GM15510 (cell line): ENCODE results near the gene ZNF701.

Experiments
- POLR2A ChIP-seq: IDR thresholded peaks from 3 replicates; pipeline ENCODE4 v1.6.1; 2011; ENCODE audit warnings: borderline replicate concordance; ENCODE audit not compliant: insufficient read length; ENCODE audit errors: extremely low read depth

ZNF701 gene

DNA sequence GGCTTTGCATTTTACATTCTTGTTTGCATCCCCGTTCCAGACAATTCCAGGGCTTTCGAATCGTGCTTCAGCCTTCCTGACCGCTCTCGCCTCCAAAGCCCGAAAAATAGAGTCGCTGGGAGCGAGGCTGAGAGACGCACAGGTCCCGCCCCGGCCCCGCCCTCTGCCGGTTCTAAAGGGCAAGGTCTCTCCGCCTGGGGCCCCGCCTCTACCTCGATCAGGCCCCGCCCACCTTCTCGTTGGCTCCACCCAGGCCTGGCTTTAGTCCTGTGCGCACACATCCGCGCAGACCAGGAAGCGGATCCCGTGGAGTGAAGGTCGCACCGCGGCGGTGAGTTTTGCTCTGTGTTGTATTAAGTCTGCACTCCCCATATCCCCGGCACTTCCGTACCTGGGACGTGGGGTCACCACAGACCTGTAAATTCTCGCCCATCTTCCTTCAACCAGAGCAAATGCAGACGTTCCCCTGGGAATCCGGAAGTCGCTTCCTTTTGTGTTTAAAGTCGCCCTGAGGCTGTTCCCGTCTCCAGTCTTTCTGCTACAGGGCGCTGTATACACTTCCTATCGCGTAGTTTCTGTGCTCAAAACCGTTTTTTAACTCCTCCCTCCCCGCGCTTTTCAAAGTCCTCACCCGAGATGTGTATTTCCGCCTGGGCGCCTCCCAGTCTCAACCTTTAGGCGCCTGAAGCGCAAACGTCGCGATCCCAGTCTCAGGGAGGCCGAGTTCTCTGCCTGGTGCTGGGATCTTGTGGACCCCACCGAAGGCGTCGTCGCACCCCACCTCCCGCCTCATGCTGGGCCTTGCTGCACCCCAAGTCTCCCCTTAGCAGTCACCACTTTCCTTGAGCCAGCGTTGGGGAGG, at the start of gene ZNF701:
Gene ZNF701, plus strand, starts transcription at position 288 of the 862 bp plus-strand sequence. CDS start 3,861 bp downstream, outside the sequence.
- TF ChIP-seq POLR2A: peak; percentile 85

DNA sequence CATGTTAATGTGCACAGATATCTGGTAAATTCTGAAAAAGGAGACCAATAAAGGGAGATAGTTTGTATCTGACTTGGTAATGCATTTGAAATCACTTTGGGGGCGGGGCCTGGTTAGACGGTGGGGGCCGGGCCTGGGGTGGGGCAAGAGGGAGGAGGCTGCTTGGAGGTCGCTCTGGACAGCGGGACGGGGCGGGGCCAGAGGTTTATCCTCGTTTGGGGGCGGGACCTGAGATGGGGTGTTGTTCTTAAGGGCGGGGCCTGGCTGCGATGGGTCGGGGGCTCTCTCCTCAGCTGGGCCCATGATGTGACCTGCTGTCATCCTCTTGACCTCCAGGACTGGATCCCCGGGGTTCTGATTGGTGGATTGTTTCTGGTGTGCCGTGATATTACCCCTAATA, 47.5 kb upstream of the ZNF701 start:
- TF ChIP-seq POLR2A: no peak

DNA sequence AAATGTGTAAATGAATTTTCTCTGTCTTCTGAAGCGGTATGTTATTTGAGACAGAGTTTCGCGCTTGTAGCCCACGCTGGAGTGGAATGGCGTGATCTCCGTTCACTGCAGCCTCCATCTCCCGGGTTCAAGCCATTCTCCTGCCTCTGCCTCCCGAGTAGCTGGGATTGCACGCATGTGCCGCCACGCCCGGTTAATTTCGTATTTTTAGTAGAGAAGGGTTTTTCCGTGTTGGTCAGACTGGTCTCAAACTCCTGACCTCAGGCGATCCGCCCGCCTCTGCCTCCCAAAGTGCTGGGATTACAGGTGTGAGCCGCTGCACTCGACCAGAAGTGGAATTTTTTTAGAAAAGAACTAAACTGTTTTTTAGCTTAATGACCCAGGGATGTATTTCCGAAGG, 46.0 kb upstream of the ZNF701 start:
- TF ChIP-seq POLR2A: no peak

DNA sequence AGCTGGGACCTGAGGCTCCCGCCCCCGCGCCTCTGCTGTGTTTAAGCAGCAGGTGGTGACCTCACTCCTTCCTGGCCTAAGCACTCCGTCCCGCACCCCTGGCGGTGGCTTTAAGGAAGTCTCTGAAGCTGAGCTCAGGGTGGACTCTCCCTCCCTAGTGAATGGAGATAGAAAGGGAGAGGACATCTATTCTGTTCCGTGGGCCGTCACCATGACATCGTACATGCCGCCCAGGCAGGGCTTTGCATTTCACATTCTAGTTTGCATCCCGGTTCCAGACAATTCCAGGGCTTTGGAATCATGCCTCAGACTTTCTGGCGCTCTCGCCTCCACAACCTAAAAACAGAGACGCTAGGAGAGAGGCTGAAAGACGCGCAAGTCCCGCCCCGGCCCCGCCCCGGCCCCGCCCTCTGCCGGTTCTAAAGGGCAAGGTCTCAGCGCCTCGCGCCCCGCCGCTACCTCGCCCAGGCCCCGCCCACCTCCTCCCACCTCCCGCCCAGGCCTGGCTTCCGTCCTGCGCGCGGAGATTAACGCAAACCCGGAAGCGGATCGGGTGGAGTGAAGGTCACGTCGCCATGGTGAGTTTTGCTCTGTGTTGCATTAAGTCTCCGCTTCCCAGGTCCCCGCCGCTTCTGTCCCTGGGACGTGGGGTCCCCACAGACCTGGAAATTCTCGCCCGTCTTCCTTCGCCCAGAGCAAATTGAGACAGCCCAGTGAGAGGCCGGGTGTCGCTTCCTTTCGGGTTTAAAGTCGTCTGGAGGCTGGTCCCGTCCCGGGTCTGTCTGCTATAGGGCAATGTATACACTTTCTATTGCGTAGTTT, 42.7 kb upstream of the ZNF701 start, which contains the start of gene ZNF808:
Gene ZNF808, plus strand, starts transcription at position 535 of the 822 bp plus-strand sequence. CDS start 15,617 bp downstream, outside the sequence.
- peak; percentile 71 for TF ChIP-seq POLR2A

DNA sequence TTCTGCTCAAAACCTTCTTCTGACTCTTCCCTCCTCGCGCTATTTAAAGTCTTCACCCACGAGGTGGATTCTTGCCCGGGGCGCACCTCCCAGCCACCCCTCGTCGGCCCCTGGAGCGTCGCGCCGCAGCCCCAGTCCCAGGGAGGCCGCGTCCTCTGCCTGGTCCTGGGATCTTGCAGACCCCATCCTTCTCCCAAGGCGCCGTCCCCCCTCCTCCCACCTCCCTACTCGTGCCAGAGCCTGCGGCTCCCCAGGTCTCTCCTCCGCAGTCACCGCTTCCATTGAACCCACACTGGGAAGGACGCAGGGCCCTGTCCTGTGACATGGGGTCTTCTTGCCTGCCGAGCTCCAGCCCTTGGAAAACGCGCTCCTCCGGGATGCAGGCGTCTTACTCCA, 42.1 kb upstream of the ZNF701 start:
- no peak for TF ChIP-seq POLR2A

DNA sequence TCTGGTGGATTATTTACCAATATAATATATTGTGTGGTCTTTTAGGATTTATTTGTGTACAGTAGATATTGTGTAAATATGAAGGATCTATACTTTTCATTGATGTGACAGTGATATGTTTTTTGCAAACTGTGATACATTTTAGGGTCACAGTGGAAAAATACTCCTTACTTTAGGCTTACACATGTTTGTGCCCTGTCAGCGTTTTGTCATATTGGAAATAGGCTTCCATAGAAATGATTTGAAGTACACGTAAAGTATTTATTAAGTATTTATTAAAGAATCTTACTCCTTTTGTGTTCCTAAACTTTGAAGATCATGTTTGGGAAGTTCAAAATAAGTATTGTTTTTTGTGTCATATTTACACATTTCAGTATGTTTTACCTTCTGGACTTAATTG, 37.6 kb upstream of the ZNF701 start:
- no peak for TF ChIP-seq POLR2A

DNA sequence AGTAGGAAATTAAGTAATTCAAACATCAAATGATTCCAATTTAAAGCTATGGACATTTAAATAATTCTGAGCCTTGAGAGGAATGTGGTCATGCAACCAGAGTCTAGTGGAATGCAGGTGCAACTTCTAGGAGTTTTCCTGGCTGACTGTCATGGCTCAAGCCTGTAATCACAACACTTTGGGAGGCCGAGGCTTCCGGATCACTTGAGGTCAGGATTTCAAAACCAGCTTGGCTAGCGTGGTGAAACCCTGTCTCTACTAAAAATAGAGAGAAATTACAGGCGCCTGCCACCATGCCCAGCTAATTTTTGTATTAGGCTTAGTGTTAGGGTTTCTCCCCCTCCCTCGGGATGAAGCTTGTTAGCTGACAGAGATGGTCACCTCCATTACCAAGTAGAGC, 36.2 kb upstream of the ZNF701 start:
- no peak for TF ChIP-seq POLR2A

DNA sequence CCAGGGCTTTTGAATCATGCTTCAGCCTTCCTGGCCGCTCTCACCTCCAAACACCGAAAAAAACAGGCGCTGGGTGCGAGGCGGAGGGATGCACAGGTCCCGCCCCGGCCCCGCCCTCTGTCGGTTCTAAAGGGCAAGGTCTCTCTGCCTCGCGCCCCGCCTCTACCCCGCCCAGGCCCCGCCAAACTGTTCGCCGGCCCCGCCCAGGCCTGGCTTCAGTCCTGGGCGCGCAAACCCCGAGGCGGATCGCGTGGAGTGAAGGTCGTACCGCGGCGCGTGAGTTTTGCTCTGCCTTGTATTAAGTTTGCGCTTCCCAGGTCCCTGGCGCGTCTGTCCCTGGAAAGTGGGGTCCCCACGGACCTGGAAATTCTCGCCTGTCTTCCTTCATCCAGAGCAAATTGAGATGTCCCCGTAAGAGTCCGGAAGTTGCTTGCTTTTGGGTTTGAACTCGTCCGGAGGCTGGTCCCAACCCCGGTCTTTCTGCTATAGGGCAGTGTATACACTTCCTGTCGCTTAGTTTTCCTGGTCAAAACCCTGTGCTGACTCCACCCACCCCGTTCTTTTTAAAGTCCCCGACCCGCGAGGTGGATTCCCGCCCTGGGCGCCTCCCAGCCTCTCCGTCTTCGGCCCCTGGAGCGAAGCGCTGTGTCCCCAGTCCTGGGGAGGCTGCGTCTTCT, 34.2 kb upstream of the ZNF701 start:
- peak; percentile 77 for TF ChIP-seq POLR2A

DNA sequence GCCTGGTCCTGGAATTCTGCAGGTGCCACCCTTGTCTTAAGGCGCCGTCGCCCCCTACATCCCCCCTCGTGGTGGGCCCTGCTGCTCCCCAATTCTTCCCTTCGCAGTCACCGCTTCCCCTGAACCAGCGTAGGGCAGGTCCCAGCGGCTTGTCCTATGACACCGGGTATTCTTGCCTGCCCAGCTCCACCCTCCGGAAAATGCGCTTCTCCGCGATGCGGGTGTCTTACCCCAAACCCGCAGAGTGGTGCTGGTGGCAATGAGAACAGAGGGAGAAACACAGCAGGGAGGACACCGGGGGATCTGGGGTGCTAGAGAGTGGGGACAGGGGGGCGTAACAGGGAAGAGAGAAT, 33.7 kb upstream of the ZNF701 start:
- TF ChIP-seq POLR2A: no peak

DNA sequence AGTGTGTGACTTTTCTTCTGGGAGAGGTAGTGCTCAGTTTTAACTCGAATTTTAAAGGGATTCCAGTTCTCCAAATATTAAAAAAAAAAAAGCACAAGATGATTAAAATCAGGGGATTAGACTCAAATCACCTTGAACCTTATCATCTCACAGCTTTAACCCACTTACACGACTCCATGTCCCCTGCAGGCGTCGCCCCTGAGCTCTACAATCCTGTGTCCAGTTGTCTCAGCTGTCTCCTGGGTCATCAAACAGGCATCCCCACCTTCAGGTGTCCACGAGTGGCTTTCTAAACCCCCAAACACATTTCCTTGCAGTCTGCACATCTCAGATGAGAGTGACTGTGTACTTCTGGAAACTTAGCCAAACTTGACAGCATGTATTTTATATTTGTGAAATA, 28.5 kb upstream of the ZNF701 start:
- TF ChIP-seq POLR2A: no peak

DNA sequence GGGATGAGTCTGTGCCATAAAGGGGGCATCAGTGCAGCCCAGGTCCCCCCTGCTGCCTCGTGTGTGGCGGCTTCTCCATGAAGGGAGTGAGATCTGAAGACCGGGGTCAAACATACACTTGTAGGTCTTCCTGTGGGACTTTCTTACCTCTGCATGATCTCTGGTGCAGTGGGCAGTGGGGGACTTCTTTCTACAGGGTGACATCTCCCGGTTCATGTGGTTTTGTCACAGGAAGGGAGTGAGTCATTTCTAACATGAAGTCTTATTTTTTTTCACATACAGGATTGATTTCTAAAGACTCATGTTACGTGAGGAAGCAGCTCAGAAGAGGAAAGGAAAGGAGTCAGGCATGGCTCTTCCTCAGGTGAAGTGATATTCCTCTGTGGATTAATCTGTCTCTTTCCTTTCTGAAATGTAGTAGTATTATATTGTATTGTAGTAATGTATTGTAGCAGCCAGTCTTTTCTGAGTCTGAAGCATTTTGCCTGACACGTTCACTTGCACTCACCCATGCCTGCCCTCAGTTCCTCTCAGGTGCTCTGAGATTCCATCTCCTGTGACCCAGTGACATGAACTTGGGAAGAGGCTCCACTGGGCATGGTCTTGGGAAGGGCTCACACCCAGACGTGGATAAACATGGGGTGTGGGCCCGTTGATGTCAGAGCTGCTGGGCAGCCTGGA, 27.0 kb upstream of the ZNF701 start:
- TF ChIP-seq POLR2A: no peak

DNA sequence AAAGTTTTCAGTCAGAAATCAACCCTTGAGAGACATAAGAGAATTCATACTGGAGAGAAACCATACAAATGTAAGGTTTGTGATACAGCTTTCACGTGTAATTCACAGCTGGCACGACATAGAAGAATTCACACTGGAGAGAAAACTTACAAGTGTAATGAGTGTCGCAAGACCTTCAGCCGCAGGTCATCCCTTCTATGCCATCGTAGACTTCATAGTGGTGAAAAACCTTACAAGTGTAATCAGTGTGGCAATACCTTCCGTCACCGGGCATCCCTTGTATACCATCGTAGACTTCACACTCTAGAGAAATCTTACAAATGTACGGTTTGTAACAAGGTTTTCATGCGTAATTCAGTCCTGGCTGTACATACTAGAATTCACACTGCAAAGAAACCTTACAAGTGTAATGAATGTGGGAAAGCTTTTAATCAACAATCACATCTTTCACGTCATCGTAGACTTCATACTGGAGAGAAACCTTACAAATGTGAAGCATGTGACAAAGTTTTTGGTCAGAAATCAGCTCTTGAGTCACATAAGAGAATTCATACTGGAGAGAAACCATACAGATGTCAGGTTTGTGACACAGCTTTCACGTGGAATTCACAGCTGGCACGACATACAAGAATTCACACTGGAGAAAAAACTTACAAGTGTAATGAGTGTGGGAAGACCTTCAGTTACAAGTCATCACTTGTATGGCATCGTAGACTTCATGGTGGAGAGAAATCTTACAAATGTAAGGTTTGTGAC, 15.7 kb upstream of the ZNF701 start:
- TF ChIP-seq POLR2A: no peak

DNA sequence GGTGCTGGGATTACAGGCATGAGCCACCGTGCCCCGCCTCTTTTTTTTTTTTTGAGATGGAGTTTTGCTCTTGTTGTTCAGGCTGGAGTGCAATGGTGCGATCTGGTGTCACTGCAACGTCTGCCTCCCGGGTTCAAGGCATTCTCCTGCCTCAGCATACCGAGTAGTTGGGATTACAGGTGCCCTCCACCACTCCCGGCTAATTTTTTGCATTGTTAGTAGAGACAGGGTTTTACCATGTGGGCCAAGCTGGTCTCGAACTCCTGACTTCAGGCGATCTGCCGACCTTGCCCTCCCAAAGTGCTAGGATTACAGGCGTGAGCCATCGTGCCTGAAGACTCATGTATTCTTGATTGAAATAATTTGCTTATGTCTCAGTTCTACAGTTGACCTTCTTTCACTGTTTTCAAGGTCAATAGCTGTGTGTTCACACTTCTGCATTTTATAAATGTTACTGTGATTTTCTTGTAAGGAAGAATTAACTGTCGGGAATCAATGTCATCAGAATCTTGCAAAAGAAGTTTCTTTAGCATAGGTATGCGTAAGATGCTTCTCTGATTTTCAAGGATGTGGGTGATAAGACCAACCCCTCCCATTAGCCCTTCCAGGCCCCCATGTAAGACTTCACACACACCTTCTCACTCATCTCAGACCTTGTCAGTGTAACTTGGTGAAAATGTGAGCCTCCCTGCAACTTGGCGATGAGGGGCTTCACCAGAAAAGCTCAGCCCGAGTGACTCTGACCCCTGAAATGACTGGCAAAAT, 12.7 kb upstream of the ZNF701 start:
- TF ChIP-seq POLR2A: no peak
